Measurements from ENCODE around the gene IFITM10.
"Not testable (repeated sequence)": the region's sequence is repeated elsewhere in the genome, so short reads cannot be mapped to it uniquely, and the experiment has no call there.

The IFITM10 gene

GRCh38 chr11:1777737-1778136, 27.3 kb upstream of the IFITM10 start:
- no peak for DNase-seq

GRCh38 chr11:1776944-1777715, 26.7 kb upstream of the IFITM10 start:
- no peak for DNase-seq

- no peak for DNase-seq
Measured at GRCh38 chr11:1776331-1776851, 26.0 kb upstream of the IFITM10 start.

GRCh38 chr11:1774886-1775285, 24.5 kb upstream of the IFITM10 start:
- DNase-seq: no peak

GRCh38 chr11:1773994-1774550, 23.7 kb upstream of the IFITM10 start:
- DNase-seq: no peak

GRCh38 chr11:1773131-1773993, 23.0 kb upstream of the IFITM10 start:
- DNase-seq: no peak

- DNase-seq: peak; percentile 72
Measured at GRCh38 chr11:1772270-1773130, 22.1 kb upstream of the IFITM10 start.

- DNase-seq: no peak
Measured at GRCh38 chr11:1771700-1772099, 21.3 kb upstream of the IFITM10 start.

- DNase-seq: no peak
Measured at GRCh38 chr11:1771273-1771672, 20.9 kb upstream of the IFITM10 start.

GRCh38 chr11:1770528-1770927, 20.1 kb upstream of the IFITM10 start:
- no peak for DNase-seq

- DNase-seq: no peak
Measured at GRCh38 chr11:1770061-1770460, 19.7 kb upstream of the IFITM10 start.

GRCh38 chr11:1769304-1769936, 19.0 kb upstream of the IFITM10 start:
- not testable (repeated sequence) for DNase-seq

GRCh38 chr11:1768141-1768469, 17.7 kb upstream of the IFITM10 start:
- DNase-seq: no peak

- DNase-seq: no peak
Measured at GRCh38 chr11:1767399-1768140, 17.2 kb upstream of the IFITM10 start.

- no peak for DNase-seq
Measured at GRCh38 chr11:1766719-1767398, 16.5 kb upstream of the IFITM10 start.

- no peak for DNase-seq
Measured at GRCh38 chr11:1765871-1766718, 15.7 kb upstream of the IFITM10 start.

GRCh38 chr11:1763796-1764661, 13.6 kb upstream of the IFITM10 start, which contains the start of gene CTSD:
TSS of gene CTSD (minus strand) at chr11:1763927. CDS start at chr11:1763859, 68 bp downstream.
- DNase-seq: peak; percentile 94

- no peak for DNase-seq
Measured at GRCh38 chr11:1763336-1763795, 13.0 kb upstream of the IFITM10 start.
